H1 (cell line): ENCODE data around the gene ADD1. TPM values are rescaled to one million over a fixed set of nuclear protein-coding genes. Genes with fewer than 3 reads are reported as not detected.
A peak's percentile ranks its signal among the peaks of the same experiment; 100 is the strongest.

Source experiments
- CTCF ChIA-PET: fragments of 300-600 bp; sonication (Branson Sonifier 250); formaldehyde crosslinking; loops from one replicate; lab custom pipeline; 2021; ENCODE audit not compliant: partially characterized antibody; lab: Charles Lee
- POLR2A ChIA-PET: fragments of 300-600 bp; sonication (Branson Sonifier 250); formaldehyde crosslinking; loops from one replicate; lab custom pipeline; 2021; ENCODE audit warnings: inconsistent platforms; ENCODE audit not compliant: partially characterized antibody; lab: Charles Lee
- DNase-seq, 2 experiments: peaks; one replicate each; pipeline versions ENCODE4 v3.0.0 to v3.0.0-alpha.2; 2010 to 2022; ENCODE audit warnings: low spot score in 2 of 2, low read depth in 1 of 2, mixed read lengths in 1 of 2
- FAIRE-seq: peaks from 2 replicates; lab custom pipeline; 2011; peaks lifted over from hg19 to GRCh38; lab: Jason Lieb, UNC
- H2AFZ ChIP-seq: 2 replicates; pipeline ENCODE4 v1.8.1; 2012; ENCODE audit warnings: low read length, inconsistent platforms
- H2AK5ac ChIP-seq: 2 replicates; pipeline ENCODE4 v1.6.1; 2013; ENCODE audit warnings: low read depth, low read length
- H2BK120ac ChIP-seq: replicated peaks from 2 replicates; pipeline ENCODE3; 2013; ENCODE audit warnings: low read depth, low read length, inconsistent platforms
- H2BK12ac ChIP-seq: 2 replicates; pipeline ENCODE4 v1.6.1; 2013; ENCODE audit warnings: low read depth, low read length
- H2BK15ac ChIP-seq: 2 replicates; pipeline ENCODE4 v1.6.1; 2013; ENCODE audit warnings: low read length
- H2BK20ac ChIP-seq: 2 replicates; pipeline ENCODE4 v1.6.1; 2013; ENCODE audit warnings: low read length
- H2BK5ac ChIP-seq: 2 replicates; pipeline ENCODE4 v1.6.1; 2013; ENCODE audit warnings: low read depth, low read length
- H3K14ac ChIP-seq: 2 replicates; pipeline ENCODE4 v1.6.1; 2013; ENCODE audit warnings: inconsistent platforms; ENCODE audit not compliant: insufficient read length
- H3K18ac ChIP-seq: 2 replicates; pipeline ENCODE4 v1.6.1; 2013; ENCODE audit warnings: low read length; ENCODE audit errors: extremely low read depth
- H3K23ac ChIP-seq: 2 replicates; pipeline ENCODE4 v1.6.1; 2013; ENCODE audit warnings: inconsistent platforms; ENCODE audit not compliant: insufficient read length
- H3K23me2 ChIP-seq: 2 replicates; pipeline ENCODE4 v1.6.1; 2013; ENCODE audit warnings: low read depth, low read length
- H3K27ac ChIP-seq: 2 replicates; pipeline ENCODE4 v1.6.1; 2011; ENCODE audit warnings: low read depth, low read length, inconsistent platforms
- H3K27me3 ChIP-seq, 4 experiments: replicated peaks in 1 of 4; 1 replicate in 1 of 4; 2 replicates in 3 of 4; pipeline versions ENCODE4 v1.6.1 to v1.8.1; 2011 to 2013; ENCODE audit warnings: low read length in 3 of 4, mild to moderate bottlenecking in 3 of 4, inconsistent platforms in 2 of 4, mixed read lengths in 2 of 4, moderate library complexity in 1 of 4; ENCODE audit not compliant: control insufficient read depth in 3 of 4, insufficient read depth in 3 of 4; ENCODE audit errors: extremely low read depth in 1 of 4
- H3K36me3 ChIP-seq, 4 experiments: 2 replicates each; pipeline versions ENCODE4 v1.6.1 to v1.8.1; 2011 to 2013; ENCODE audit warnings: mild to moderate bottlenecking in 4 of 4, low read length in 3 of 4, moderate library complexity in 2 of 4, control low read depth in 1 of 4, inconsistent platforms in 1 of 4; ENCODE audit not compliant: insufficient read depth in 4 of 4, control insufficient read depth in 2 of 4
- H3K4ac ChIP-seq: replicated peaks from 2 replicates; pipeline ENCODE3; 2013; ENCODE audit warnings: low read length, low read depth, mixed read lengths, inconsistent platforms; ENCODE audit not compliant: insufficient read length
- H3K4me1 ChIP-seq, 4 experiments: replicated peaks in 1 of 4; 1 replicate in 1 of 4; 2 replicates in 3 of 4; pipeline versions ENCODE4 v1.6.1 to v1.8.1; 2011 to 2013; ENCODE audit warnings: low read length in 3 of 4, inconsistent platforms in 2 of 4, mixed read lengths in 1 of 4; ENCODE audit not compliant: insufficient read depth in 4 of 4, control insufficient read depth in 3 of 4
- H3K4me2 ChIP-seq, 2 experiments: 2 replicates each; pipeline versions ENCODE4 v1.6.1 to v1.8.1; 2011 to 2013; ENCODE audit warnings: low read depth in 2 of 2, low read length in 2 of 2, control low read depth in 1 of 2, inconsistent platforms in 1 of 2, mild to moderate bottlenecking in 1 of 2; ENCODE audit not compliant: insufficient read depth in 1 of 2
- H3K4me3 ChIP-seq, 4 experiments: fragments of 200-600, 300-600 bp in 1 of 4; sonication (generic), shearing (Covaris generic), sonication (Bioruptor Twin) in 1 of 4; 2 replicates each; pipeline versions ENCODE4 v1.5.1 to v1.8.1; 2011 to 2016; ENCODE audit warnings: low read length in 4 of 4, low read depth in 3 of 4, control low read depth in 2 of 4, inconsistent platforms in 2 of 4, mild to moderate bottlenecking in 2 of 4, mixed read lengths in 1 of 4, moderate library complexity in 1 of 4; ENCODE audit not compliant: insufficient read depth in 2 of 4; ENCODE audit errors: extremely low read depth in 1 of 4
- H3K56ac ChIP-seq: replicated peaks from 2 replicates; pipeline ENCODE3; 2013; ENCODE audit warnings: low read depth, mild to moderate bottlenecking, mixed read lengths, low read length, inconsistent platforms; ENCODE audit not compliant: insufficient read length
- H3K79me1 ChIP-seq: 2 replicates; pipeline ENCODE4 v1.6.1; 2013; ENCODE audit warnings: low read depth, low read length, control low read depth
- H3K79me2 ChIP-seq, 2 experiments: 2 replicates each; pipeline versions ENCODE4 v1.6.1 to v1.8.1; 2012 to 2013; ENCODE audit warnings: low read length in 2 of 2, mild to moderate bottlenecking in 2 of 2, inconsistent platforms in 1 of 2; ENCODE audit not compliant: insufficient read depth in 2 of 2, control insufficient read depth in 1 of 2
- H3K9ac ChIP-seq, 4 experiments: replicated peaks in 1 of 4; 1 replicate in 1 of 4; 2 replicates in 3 of 4; pipeline versions ENCODE4 v1.6.1 to v1.8.1; 2011 to 2013; ENCODE audit warnings: low read depth in 3 of 4, low read length in 3 of 4, control low read depth in 2 of 4, mild to moderate bottlenecking in 2 of 4, moderate library complexity in 2 of 4, inconsistent platforms in 1 of 4; ENCODE audit errors: extremely low read depth in 1 of 4
- H3K9me3 ChIP-seq, 2 experiments: 2 replicates each; pipeline versions ENCODE4 v1.6.1 to v1.8.1; 2012 to 2013; ENCODE audit warnings: mild to moderate bottlenecking in 2 of 2, moderate library complexity in 2 of 2, control low read depth in 1 of 2, inconsistent platforms in 1 of 2, low read depth in 1 of 2, low read length in 1 of 2, mixed read lengths in 1 of 2; ENCODE audit not compliant: insufficient read depth in 2 of 2
- H4K20me1 ChIP-seq, 2 experiments: replicated peaks in 1 of 2; 2 replicates each; pipeline versions ENCODE3 to v1.8.1; 2011 to 2013; ENCODE audit warnings: inconsistent platforms in 2 of 2, low read length in 2 of 2, mild to moderate bottlenecking in 1 of 2; ENCODE audit not compliant: insufficient read depth in 2 of 2, control insufficient read depth in 1 of 2
- H4K5ac ChIP-seq: 2 replicates; pipeline ENCODE4 v1.6.1; 2013; ENCODE audit warnings: low read length, low read depth, mixed read lengths, inconsistent platforms; ENCODE audit not compliant: insufficient read length
- H4K8ac ChIP-seq: 2 replicates; pipeline ENCODE4 v1.8.0; 2013; ENCODE audit warnings: mild to moderate bottlenecking, moderate library complexity, low read length, inconsistent platforms; ENCODE audit not compliant: insufficient read depth; ENCODE audit errors: extremely low read depth
- H4K91ac ChIP-seq: replicated peaks from 2 replicates; pipeline ENCODE3; 2013; ENCODE audit warnings: low read length, mixed read lengths, inconsistent platforms; ENCODE audit not compliant: insufficient read length
- ASH2L ChIP-seq: fragments of 200-600, 300-600 bp; sonication (generic); IDR thresholded peaks from one replicate; pipeline ENCODE4 v1.7.1; 2017; ENCODE audit warnings: low read length
- BACH1 ChIP-seq: IDR thresholded peaks from 2 replicates; pipeline ENCODE4 v1.6.1; 2012; ENCODE audit warnings: low read length, improper control_type of control experiment
- HDAC6 ChIP-seq: IDR thresholded peaks from one replicate; pipeline ENCODE4 v1.7.1; 2012; ENCODE audit warnings: low read depth, mild to moderate bottlenecking, inconsistent platforms, low read length, moderate library complexity
- KDM1A ChIP-seq: fragments of 200-600, 300-600 bp; sonication (generic); IDR thresholded peaks from 2 replicates; pipeline ENCODE4 v1.7.1; 2016; ENCODE audit warnings: mild to moderate bottlenecking, low read length, borderline replicate concordance
- NRF1 ChIP-seq: IDR thresholded peaks from 2 replicates; pipeline ENCODE4 v1.6.1; 2011; ENCODE audit warnings: mild to moderate bottlenecking, low read depth, low read length, improper control_type of control experiment
- PHF8 ChIP-seq: fragments of 200-600 bp; sonication (generic); conservative IDR thresholded peaks from 2 replicates; pipeline ENCODE4 v1.7.1; 2012; ENCODE audit warnings: low read depth, mild to moderate bottlenecking, inconsistent platforms, low read length, moderate library complexity
- SAP30 ChIP-seq: fragments of 300-600 bp; sonication (generic); IDR thresholded peaks from 2 replicates; pipeline ENCODE4 v1.7.1; 2012; ENCODE audit warnings: low read length, moderate library complexity, mild to moderate bottlenecking, inconsistent platforms; ENCODE audit not compliant: insufficient read depth, insufficient replicate concordance
- SP1 ChIP-seq: IDR thresholded peaks from 2 replicates; pipeline ENCODE4 v1.6.1; 2011; ENCODE audit warnings: low read depth, low read length
- SUZ12 ChIP-seq: fragments of 200-600 bp; sonication (generic); IDR thresholded peaks from 2 replicates; pipeline ENCODE4 v1.6.1; 2012; ENCODE audit warnings: mild to moderate bottlenecking, inconsistent platforms, low read length, moderate library complexity, mixed read lengths
- TAF7 ChIP-seq: optimal IDR thresholded peaks from 2 replicates; pipeline ENCODE3; 2011; ENCODE audit warnings: low read depth, mild to moderate bottlenecking, inconsistent platforms, low read length, moderate library complexity, borderline replicate concordance
- TCF12 ChIP-seq: IDR thresholded peaks from 2 replicates; pipeline ENCODE4 v1.6.1; 2011; ENCODE audit warnings: low read depth, mild to moderate bottlenecking, low read length
- TEAD4 ChIP-seq: IDR thresholded peaks from 2 replicates; pipeline ENCODE4 v1.6.1; 2012; ENCODE audit warnings: low read depth, low read length, inconsistent platforms, mixed read lengths
- YY1 ChIP-seq: IDR thresholded peaks from 2 replicates; pipeline ENCODE4 v1.6.1; 2011; ENCODE audit warnings: low read depth, mild to moderate bottlenecking, low read length
- ZNF274 ChIP-seq: IDR thresholded peaks from 2 replicates; pipeline ENCODE4 v1.7.0; 2012; ENCODE audit warnings: low read length, borderline replicate concordance; ENCODE audit errors: extremely low read depth
- WGBS, 2 experiments: shearing (Covaris generic) in 1 of 2; methylation state at CpG; one replicate each; pipeline versions ENCODE4 v1.1.6 to v1.1.7; 2013 to 2015; ENCODE audit warnings: low lambda C conversion rate in 2 of 2, mixed read lengths in 2 of 2, inconsistent platforms in 1 of 2, low coverage in 1 of 2, missing lambda C conversion rate in 1 of 2; ENCODE audit not compliant: insufficient replicate concordance in 2 of 2, insufficient coverage in 1 of 2, insufficient read length in 1 of 2; ENCODE audit errors: extremely low coverage in 1 of 2, missing lambda C conversion rate in 1 of 2; 5-methylcytosine and 5-hydroxymethylcytosine counted together
- polyA plus RNA-seq, 7 experiments: library from polyadenylated mRNA; depleted of rRNA in 3 of 7; stranded (reverse) in 5 of 7; unstranded in 2 of 7; fragments of >200 nt in 5 of 7; fragments of 200-250 nt in 2 of 7; gene quantifications; 1 replicate in 5 of 7; 2 replicates in 1 of 7; 4 replicates in 1 of 7; pipeline versions ENCODE4 v1.2.1 to v1.2.3, GENCODE V29; 2011 to 2013; ENCODE audit warnings: missing spikeins in 2 of 7, mixed read lengths in 2 of 7
- total RNA-seq: library from RNA; stranded (reverse); fragmentation: NEBNext Ultra II Directional; extraction: Animal tissue kit (Norgen Biotek cat#: 25700); gene quantifications from 2 replicates; pipeline ENCODE4 v1.2.1, GENCODE V29; 2021

The ADD1 gene
- total and polyA plus RNA-seq, 2 of the 8 experiments (the other 6 are each of a cell fraction or from before 2014, with no cell fraction given), result 113 to 143 TPM

GRCh38 chr4:2795300-2795892, 48.2 kb upstream of the ADD1 start:
- no peak overlapping the region for H2BK120ac ChIP-seq
- no peak overlapping the region for H3K56ac ChIP-seq
- H3K36me3 ChIP-seq, result no peaks in the 10 kb centered on the region
- FAIRE-seq, result no peak
- DNase-seq, result no peak
- H3K9ac ChIP-seq, result no peak overlapping the region
- peaks cover 0 to 26% (median 9%) of the 10 kb centered on the region in 4 experiments; a peak in 6 of 7 replicates for H3K4me1 ChIP-seq
- H2AK5ac ChIP-seq, result no peak overlapping the region
- no peak overlapping the region for H2BK5ac ChIP-seq
- no peak overlapping the region for H3K27ac ChIP-seq
- no peaks in the 10 kb centered on the region; a peak in 1 of 4 replicates for H3K9me3 ChIP-seq
- no peak overlapping the region for H2BK15ac ChIP-seq
- H3K79me2 ChIP-seq, result no peaks in the 10 kb centered on the region
- H3K27me3 ChIP-seq, result peaks cover 0 to 19% (median 12%) of the 10 kb centered on the region in 4 experiments; a peak in 5 of 7 replicates
- H3K23me2 ChIP-seq, result no peaks in the 10 kb centered on the region; the same call in 1 of the 2 replicates
- no peak overlapping the region for H3K14ac ChIP-seq
- peak overlapping the region; percentile 29 for H4K91ac ChIP-seq
- H4K5ac ChIP-seq, result no peak overlapping the region
- WGBS, 2 experiments, result 81% methylated on average over 17 of the region's 17 CpGs; no CpG with 5 or more reads in 1 of the 2 experiments
- H3K18ac ChIP-seq, result no peak overlapping the region; the same call in 1 of the 2 replicates
- H3K4me2 ChIP-seq, result no peak overlapping the region
- H2BK12ac ChIP-seq, result peak overlapping the region; percentile 27; the same call in 1 of the 2 replicates
- H4K8ac ChIP-seq, result no peak overlapping the region
- H2AFZ ChIP-seq, result no peak overlapping the region
- ChIA-PET POLR2A (interaction anchor here (0.7 to 6.6 kb wide), 4 partner anchors 16 to 134 kb away, joined by 3 to 48 read pairs (median 8); no protein-coding TSS in a partner anchor), CTCF (interaction anchor here (1.5 kb wide), 1 partner anchor 39 kb away, joined by 4 read pairs; no protein-coding TSS in a partner anchor)
- H3K23ac ChIP-seq, result no peak overlapping the region
- H3K4ac ChIP-seq, result no peak overlapping the region
- no peak overlapping the region for H3K4me3 ChIP-seq
- H3K79me1 ChIP-seq, result 0 out of 2 replicates have a peak, but pooled peaks cover 2% of the 10 kb centered on the region
- H4K20me1 ChIP-seq, result peaks cover 2 to 4% of the 10 kb centered on the region in 2 experiments
- H2BK20ac ChIP-seq, result no peak overlapping the region
- TF ChIP-seq SAP30 (no peak), ZNF274 (no peak), PHF8 (no peak), ASH2L (no peak), NRF1 (no peak), KDM1A (no peak), TAF7 (no peak), SUZ12 (no peak), TCF12 (no peak), TEAD4 (no peak), HDAC6 (no peak), YY1 (no peak), BACH1 (no peak), SP1 (no peak)
